GDM1 (cell line): Measurements from ENCODE around the gene PAQR4.

Source experiments
- DNase-seq: peaks from one replicate; lab custom pipeline; 2025; lab: John Stamatoyannopoulos, UW

Gene PAQR4

DNA sequence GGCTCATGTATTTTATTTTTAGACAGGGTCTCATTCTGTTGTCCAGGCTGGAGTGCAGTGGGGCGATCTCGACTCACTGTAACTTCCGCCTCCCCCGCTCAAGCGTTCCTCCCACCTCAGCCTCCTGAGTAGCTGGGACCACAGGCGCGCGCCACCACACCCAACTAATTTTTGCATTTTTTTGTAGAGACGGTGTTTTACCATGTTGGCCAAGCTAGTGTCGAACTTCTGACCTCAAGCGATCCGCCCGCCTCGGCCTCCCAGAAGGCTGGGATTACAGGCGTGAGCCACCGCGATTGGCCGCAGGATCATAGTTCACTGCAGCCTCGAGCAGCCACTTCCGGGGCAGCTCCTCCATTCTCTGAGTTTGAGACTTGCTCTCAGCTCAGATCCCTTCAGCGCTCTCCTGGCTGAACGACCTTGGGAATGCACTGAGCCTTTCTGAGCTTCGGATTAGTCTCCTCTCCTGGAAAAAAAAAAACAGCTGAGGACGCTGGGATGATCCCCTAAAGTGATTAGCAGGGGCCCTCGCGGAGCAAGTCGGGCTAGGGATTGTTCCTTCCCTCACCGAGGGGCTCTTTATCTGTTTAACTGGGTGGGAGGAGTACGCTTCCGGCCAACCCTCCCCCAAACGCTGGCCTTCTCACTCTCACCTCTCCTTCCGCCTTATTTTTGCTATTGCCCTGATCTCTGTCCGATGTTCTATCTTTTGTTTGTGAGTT, 12.2 kb downstream of the PAQR4 start:
- DNase-seq, result no peak

DNA sequence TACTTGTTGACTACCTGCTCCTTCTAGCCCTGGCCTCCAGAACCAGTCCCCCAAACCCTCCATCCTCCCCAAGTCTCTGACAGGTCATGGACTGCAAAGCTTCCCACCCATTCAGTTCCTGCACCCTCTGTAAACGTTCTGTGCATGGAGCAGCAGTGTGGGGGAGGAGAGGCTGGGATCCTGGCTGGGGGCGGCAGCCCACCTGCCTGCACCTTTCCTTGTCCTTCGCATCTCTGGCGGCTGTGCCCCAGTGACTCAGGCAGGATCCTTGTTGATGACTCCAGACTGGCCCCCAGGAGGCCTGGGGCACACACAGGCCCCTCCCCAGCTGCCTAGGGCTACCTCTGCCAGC, 12.7 kb downstream of the PAQR4 start:
- DNase-seq, result no peak

DNA sequence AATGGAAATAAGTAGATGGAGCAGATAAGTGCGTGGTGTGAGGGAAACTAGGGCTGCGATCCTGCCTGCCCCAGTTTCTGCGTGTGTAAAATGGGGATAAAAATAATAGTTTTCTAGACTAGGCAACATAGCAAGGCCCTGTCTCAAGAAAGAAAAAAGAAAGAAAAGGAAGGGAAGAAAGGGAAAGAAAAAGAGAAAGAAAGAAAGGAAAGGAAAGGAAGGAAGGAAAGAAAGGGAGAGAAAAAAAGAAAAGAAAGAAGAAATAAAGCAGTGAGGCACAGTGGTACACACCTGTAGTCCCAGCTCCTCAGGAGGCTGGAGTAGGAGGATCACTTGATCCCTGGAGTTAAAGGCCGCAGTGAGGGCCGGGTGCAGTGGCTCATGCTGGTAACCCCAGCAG, 13.3 kb downstream of the PAQR4 start:
- no peak for DNase-seq

- peak; percentile 68 for DNase-seq
These were observed 14.6 kb downstream of the PAQR4 start for GRCh38 chr16:2983706-2984136.

DNA sequence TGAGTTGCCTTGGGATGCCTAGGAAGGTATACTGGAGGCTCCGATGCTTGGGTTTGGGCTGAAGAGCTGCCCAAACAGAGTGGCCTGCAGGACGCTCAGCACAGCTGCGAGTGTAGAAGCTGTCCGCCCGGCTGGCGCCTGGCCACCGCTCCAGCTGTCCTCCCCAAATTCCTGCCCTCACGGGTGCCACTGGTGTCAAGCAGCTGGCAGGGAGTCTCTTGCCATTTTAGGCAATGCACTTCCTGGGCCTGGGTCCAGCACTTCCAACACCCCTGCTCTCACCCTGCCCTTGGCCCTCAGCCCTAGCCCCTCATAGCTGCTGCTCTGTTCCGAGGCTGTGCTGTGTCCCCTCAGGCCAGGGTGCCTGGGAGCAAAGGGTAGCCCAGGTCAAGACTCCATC, 16.3 kb downstream of the PAQR4 start:
- DNase-seq, result no peak

DNA sequence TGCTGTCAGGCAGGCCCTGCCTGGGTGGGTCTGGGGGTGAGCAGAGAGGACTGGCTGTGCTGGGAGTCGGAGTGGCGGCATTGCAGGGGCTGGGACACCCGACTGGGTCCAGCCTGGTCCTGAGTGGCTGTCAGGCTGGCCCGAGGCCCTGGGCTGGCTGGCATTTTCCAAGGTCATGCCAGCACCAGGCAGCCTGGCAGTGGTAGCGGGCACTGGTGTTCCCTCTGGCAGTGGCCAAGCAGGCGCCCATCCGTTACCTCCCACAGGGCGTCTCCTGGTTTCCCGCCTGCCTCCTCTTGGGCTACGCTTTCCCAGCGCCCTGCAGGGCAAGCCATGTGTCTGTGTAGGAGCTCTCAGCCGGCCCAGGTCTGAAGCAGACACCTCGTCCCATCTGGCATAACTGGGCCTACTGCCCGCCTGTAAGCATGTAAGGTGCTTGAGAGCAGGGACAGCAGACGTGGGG, 16.8 kb downstream of the PAQR4 start:
- DNase-seq, result no peak

GRCh38 chr16:2986623-2987188, 17.6 kb downstream of the PAQR4 start:
- no peak for DNase-seq

DNA sequence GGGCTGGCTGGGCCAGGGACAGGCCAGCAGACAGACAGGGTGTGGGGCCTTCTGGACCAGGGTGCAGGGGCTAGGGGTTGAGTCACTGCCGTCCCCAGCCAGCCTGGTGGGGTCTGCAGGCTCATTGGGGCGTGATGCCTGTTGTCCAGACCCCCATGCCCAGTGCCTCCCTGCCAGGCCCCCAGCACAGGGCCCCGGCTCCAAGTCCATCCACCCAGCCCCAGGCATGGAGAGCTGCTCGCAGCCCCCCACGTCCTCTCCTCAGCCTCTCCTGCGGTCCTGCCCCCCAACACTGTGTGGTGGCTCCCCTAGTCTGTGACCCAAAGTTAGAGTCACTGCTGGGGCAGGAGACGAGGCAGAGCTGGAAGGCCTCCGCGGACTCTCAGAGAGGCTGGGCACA, 18.1 kb downstream of the PAQR4 start:
- no peak for DNase-seq

- DNase-seq, result no peak
These were observed 18.7 kb downstream of the PAQR4 start for GRCh38 chr16:2987833-2988232.

- DNase-seq, result no peak
These were observed 19.5 kb downstream of the PAQR4 start for GRCh38 chr16:2988590-2989099.

DNA sequence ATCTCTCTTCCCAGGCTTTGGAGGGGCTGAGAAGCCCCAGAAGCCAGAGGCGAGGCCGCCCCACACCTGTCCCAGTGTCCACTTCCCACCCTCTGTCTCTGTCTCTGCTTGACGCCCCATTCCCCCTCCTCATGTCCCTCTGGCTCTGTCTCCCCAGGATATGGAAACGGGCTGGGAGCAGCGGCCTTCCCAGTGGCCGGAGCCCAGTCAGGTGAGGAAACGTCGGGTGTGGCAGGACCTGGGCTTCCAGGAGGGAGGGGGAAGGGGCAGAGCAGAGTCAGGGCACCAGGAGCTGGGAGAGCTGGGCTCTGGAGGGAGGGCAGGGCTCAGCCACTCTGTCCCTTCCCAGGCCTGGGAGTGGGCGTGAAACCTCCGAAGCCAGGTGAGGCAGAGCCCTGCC, 21.7 kb downstream of the PAQR4 start:
- DNase-seq, result no peak

DNA sequence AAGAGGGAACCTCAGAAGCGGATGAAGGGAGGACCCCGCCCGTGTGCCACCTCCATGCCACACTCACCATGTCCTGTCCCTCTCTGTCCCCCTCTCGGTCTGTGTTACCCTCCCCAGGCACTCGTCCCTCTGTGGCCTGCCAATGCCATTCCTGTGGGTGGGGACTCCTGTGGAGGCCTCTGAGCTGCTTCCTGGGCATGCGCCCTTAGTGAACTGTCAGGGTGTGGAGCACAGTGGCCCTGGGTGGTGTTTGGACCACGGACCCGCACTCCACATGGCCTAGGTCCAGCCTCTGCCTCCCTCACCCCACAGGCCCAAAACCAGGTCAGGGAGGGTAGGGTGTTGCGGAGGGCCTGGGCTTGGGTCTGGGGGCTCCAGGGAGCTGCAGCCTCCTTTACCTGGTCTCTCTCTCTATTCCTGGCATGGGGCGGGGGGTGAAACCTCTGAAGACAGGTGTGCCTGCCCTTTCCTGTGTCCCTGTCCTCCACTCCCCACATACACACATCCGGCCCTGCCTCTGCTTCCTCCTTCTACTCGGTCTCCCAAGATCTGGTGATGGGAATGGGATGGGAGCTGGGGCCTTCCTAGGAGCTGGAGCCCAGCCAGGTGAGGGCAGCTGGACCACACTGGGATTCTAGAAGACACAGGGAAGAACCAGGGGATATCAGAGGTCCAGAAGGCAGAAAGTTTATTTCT, 22.6 kb downstream of the PAQR4 start:
- no peak for DNase-seq

GRCh38 chr16:2992383-2993081, 23.4 kb downstream of the PAQR4 start:
- no peak for DNase-seq

DNA sequence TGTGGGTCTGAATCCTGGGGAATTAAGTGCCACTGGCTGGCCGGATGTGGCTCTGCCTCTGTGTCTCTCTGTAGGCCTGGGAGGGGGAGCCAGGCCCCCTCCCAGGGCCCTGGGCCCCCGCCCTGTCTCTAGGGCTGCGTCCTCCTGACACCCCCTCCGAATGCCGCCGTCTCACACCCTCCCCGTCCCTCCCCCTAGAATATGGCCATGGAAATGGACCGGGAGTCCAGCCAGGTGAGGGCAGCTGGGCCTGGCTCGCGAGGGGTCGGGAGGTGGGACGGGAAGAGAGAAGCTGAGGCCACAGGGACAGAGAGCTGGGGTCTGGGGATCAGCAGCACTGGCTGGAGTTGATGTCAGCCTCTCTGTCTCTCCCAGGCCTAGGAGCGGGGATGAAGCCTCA, 27.1 kb downstream of the PAQR4 start:
- no peak for DNase-seq

DNA sequence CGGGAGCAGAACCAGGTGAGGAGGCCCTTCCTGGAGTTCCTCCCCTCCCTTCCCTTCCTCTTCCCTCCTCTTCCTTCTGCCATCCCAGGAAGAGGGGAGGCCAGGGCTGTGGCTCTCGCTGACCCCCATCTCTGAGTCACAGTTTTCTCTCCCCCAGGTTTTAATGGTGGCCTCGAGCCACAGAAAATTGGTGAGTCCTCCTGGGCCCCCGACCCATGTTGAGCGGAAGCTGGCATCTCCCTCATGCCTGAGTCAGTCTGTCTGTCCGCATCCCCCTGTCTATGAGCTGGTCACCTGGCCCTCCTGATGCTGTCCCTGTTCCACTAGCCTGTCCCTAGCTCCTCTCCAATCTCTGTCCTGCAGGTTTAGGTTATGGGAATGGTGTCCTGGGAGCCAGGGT, 30.8 kb downstream of the PAQR4 start:
- DNase-seq, result no peak

DNA sequence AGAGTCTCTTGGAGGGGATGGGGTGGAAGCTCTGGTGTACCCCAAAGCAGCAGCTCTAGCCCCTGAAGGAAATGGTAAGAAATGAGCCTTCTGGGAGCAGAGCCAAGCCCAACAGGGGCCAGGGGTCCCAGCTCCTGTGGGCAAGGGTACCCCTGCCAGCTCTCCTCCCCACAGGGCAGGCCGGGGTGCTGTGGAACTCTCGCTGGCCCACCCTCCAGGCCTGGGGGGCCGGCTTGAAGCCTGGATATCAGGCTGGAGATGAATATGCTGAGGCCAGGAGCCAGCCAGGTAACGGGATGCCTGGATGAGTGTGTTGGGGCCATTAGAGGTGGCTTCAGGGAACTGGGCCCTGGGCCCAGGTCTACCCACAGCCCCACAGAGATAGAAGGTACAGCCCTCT, 31.4 kb downstream of the PAQR4 start:
- no peak for DNase-seq

GRCh38 chr16:3001316-3001715, 32.2 kb downstream of the PAQR4 start:
- no peak for DNase-seq

GRCh38 chr16:3003582-3004270, 34.6 kb downstream of the PAQR4 start:
- peak; percentile 99 for DNase-seq

DNA sequence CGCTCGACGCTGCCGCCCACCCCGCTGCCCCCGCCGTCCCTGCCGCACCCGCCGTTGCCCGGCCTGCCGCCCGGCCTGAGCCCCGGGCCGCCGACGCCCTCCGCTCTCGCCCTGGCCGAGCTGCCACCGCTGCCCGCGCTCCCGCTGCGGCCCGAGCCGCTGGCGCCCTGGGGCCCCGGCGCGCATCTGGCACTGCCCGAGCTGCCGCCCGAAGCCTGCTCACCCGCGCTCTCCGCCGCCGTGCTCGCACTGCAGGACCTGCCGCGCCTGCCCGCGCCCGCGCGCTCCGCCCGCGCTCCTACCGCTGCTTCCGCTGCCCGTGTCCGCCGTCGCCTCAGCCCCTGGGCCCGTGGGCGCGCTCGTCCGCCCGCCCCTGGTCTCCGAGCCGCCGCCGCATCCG, 35.2 kb downstream of the PAQR4 start:
- no peak for DNase-seq

DNA sequence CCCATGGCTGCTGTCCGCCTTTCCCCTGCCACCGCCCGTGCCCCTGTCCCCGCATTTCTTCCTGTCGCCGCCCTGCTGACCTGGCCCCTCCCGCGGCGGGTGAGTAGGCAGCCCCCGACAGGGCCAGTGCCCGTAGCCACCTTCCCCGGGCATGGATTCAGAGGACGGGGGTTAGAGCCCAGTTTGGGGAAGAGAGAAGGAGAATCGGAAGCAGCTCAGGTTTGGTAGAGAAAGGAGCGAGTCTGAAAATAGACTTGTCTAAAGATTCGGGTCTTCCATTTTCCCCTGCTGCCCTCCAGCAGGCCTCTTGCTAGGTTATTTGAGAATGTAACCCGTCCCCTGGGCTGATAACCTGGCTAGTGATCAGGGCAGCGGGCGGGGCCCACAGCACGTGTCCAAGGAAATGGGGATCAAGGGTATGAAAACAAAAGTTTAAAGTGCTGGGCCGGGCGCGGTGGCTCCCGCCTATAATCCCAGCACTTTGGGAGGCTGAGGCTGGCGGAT, 35.7 kb downstream of the PAQR4 start:
- DNase-seq, result no peak

DNA sequence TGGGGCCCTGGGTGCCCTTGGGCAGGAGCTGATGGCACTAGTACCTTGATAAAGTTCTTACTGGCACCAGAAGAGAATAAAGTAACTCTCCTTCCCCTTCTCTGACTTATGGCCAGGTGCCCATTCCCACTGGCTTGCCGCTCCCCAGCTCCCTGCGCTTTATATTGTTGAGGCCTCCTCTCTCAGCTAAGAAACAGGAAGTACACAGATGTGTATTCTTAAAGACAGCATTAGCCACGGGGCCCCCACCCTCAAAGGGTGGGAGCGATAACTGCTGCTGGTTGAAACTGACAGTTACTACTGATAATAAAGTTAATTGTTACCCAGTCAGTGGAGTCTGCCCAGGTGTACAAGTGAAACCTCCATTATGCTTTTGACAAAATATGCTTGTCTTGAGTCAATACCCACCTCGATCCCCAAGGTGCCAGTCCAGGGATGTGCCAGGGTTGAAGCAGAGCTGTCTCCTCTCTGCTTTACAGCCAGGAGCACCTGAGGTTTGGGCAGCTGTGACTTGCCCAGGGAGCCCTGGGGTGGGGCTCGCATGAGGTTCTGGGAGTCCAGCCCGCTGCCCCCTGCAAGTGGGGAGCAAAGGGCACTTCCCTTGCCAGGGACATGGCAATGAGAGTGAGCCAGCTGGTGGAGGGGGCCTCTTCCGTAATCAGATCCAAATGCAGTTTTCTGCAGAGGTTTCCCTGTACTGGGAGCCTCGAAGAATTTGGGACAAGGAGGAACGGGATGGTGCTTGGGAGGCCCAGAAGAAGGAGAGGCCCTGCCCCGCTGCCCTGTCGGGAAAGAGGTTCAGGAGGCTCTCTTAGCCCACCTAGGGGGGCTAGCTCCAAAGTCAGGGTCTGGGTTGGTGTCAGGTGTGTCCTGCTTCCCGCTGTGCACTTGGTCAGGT, 38.2 kb downstream of the PAQR4 start:
- peak; percentile 43 for DNase-seq
